K562 (cell line): ENCODE data around the gene DLX2. TPM values are rescaled to one million over a fixed set of nuclear protein-coding genes. Genes with fewer than 3 reads are reported as not detected.

Experiments
- BCL6 ChIP-seq: fragments of 250-450 bp; sonication (Bioruptor Pico); IDR thresholded peaks from 2 replicates; pipeline ENCODE4 v1.4.0; 2020
- BDP1 ChIP-seq: IDR thresholded peaks from 3 replicates; pipeline ENCODE4 v1.6.1; 2011; ENCODE audit not compliant: insufficient read length, insufficient read depth
- CBX8 ChIP-seq: fragments of 200-600 bp; sonication (generic); IDR thresholded peaks from 2 replicates; pipeline ENCODE4 v1.6.1; 2012; ENCODE audit warnings: borderline replicate concordance, mixed run types, low read depth, mild to moderate bottlenecking, moderate library complexity, mixed read lengths, low read length, control low read depth, inconsistent platforms; ENCODE audit not compliant: poor library complexity, severe bottlenecking; ENCODE audit errors: extremely low read depth
- CREB5 ChIP-seq: fragments of 250-450 bp; sonication (Bioruptor Pico); IDR thresholded peaks from 2 replicates; pipeline ENCODE4 v1.5.0; 2020; ENCODE audit warnings: mild to moderate bottlenecking
- DACH1 ChIP-seq: fragments of 450-650 bp; IDR thresholded peaks from 2 replicates; pipeline ENCODE4 v1.6.1; 2018; ENCODE audit not compliant: partially characterized antibody
- EP400 ChIP-seq: fragments of 450-650 bp; IDR thresholded peaks from 2 replicates; pipeline ENCODE4 v1.6.1; 2017; ENCODE audit warnings: antibody characterized with exemption, mild to moderate bottlenecking, moderate library complexity
- IFI16 ChIP-seq: fragments of 250-450 bp; sonication (Bioruptor Pico); IDR thresholded peaks from 2 replicates; pipeline ENCODE4 v2.1.2; 2022; ENCODE audit warnings: mild to moderate bottlenecking, inconsistent platforms
- JUND ChIP-seq, 2 experiments: IDR thresholded peaks; 2 replicates in 1 of 2; 3 replicates in 1 of 2; pipeline ENCODE4 v1.6.1; 2011; ENCODE audit warnings: borderline replicate concordance in 2 of 2, low read depth in 2 of 2, low read length in 2 of 2, improper control_type of control experiment in 1 of 2, missing biosample characterization in 1 of 2, missing genetic modification characterization in 1 of 2, missing genetic modification reagents in 1 of 2
- KAT2B ChIP-seq: IDR thresholded peaks from one replicate; pipeline ENCODE4 v1.6.1; 2012; ENCODE audit warnings: low read depth, mild to moderate bottlenecking, control low read depth, inconsistent platforms, low read length, moderate library complexity
- KHSRP ChIP-seq: fragments of 450-650 bp; IDR thresholded peaks from 2 replicates; pipeline ENCODE4 v1.6.1; 2017
- NFIC ChIP-seq: fragments of 450-650 bp; IDR thresholded peaks from 2 replicates; pipeline ENCODE4 v1.6.1; 2017; ENCODE audit warnings: mild to moderate bottlenecking, inconsistent platforms
- PHF20 ChIP-seq: fragments of 450-650 bp; IDR thresholded peaks from 2 replicates; pipeline ENCODE4 v1.6.1; 2018; ENCODE audit not compliant: partially characterized antibody
- PTTG1 ChIP-seq: fragments of 450-650 bp; IDR thresholded peaks from 2 replicates; pipeline ENCODE4 v1.6.1; 2016; ENCODE audit warnings: low read depth, mild to moderate bottlenecking, missing genetic modification characterization, missing compliant biosample characterization
- RBM22 ChIP-seq: fragments of 200-400 bp; formaldehyde crosslinking; IDR thresholded peaks from 2 replicates; pipeline ENCODE4 v1.6.1; 2018; ENCODE audit warnings: low read length, low read depth; ENCODE audit not compliant: poor library complexity, severe bottlenecking
- SMARCC2 ChIP-seq: fragments of 450-650 bp; IDR thresholded peaks from 2 replicates; pipeline ENCODE4 v1.6.1; 2017; ENCODE audit warnings: antibody characterized with exemption, moderate library complexity, mild to moderate bottlenecking, low read depth
- SRSF3 ChIP-seq: fragments of 200-400 bp; formaldehyde crosslinking; IDR thresholded peaks from 2 replicates; pipeline ENCODE4 v1.6.1; 2016; ENCODE audit warnings: mild to moderate bottlenecking, low read length, moderate library complexity; ENCODE audit not compliant: insufficient read depth
- STAT5B ChIP-seq: fragments of 250-450 bp; sonication (Bioruptor Pico); IDR thresholded peaks from 2 replicates; pipeline ENCODE4 v1.8.0; 2021; ENCODE audit warnings: mild to moderate bottlenecking, inconsistent platforms
- TBP ChIP-seq: optimal IDR thresholded peaks from 2 replicates; pipeline ENCODE3; 2011; ENCODE audit warnings: low read depth, low read length, improper control_type of control experiment
- ZBED1 ChIP-seq: IDR thresholded peaks from 2 replicates; pipeline ENCODE4 v1.6.1; 2014
- ZBTB11 ChIP-seq, 3 experiments: fragments of 200-800 bp in 1 of 3; fragments of 250-450 bp in 1 of 3; fragments of 450-650 bp in 1 of 3; sonication (Bioruptor Pico) in 1 of 3; sonication (Bioruptor generic) in 1 of 3; formaldehyde crosslinking in 1 of 3; IDR thresholded peaks; 2 replicates each; pipeline versions ENCODE4 v1.6.1 to v1.8.0; 2016 to 2022; ENCODE audit warnings: mild to moderate bottlenecking in 2 of 3, missing genetic modification characterization in 2 of 3, missing compliant biosample characterization in 1 of 3, moderate library complexity in 1 of 3
- ZNF324 ChIP-seq: fragments of 250-450 bp; sonication (Bioruptor Pico); IDR thresholded peaks from 2 replicates; pipeline ENCODE4 v1.4.0; 2020; ENCODE audit warnings: mild to moderate bottlenecking
- ZNF507 ChIP-seq: conservative IDR thresholded peaks from 2 replicates; pipeline ENCODE4 v1.6.1; 2017; ENCODE audit warnings: missing genetic modification characterization, missing compliant biosample characterization
- polyA plus RNA-seq, 8 experiments: library from polyadenylated mRNA; depleted of rRNA in 4 of 8; stranded (reverse) in 5 of 8; unstranded in 3 of 8; fragments of >200 nt; fragmentation: Nextera tagmentation in 2 of 8; fragmentation: Illumina TruSeq in 1 of 8; extraction: Ambion mirVana in 2 of 8; extraction: Trizol in 1 of 8; gene quantifications; 2 replicates each; pipeline versions ENCODE4 v1.2.1 to v1.2.3, GENCODE V29; 2011 to 2014; ENCODE audit warnings: inconsistent platforms in 1 of 8, missing spikeins in 1 of 8
- total RNA-seq, 7 experiments: library from RNA; depleted of rRNA in 6 of 7; stranded (reverse); fragments of >200 nt in 6 of 7; fragmentation: Illumina TruSeq in 2 of 7; extraction: Trizol in 2 of 7; gene quantifications; 2 replicates each; pipeline versions ENCODE4 v1.2.1 to v1.2.3, GENCODE V29; 2011 to 2021; ENCODE audit warnings: low replicate concordance in 1 of 7
- TF ChIP-seq, protein P1 (sequence below): sonication (generic); formaldehyde crosslinking; IDR thresholded peaks from 2 replicates; pipeline ENCODE4 v1.5.0; 2020; ENCODE audit warnings: missing genetic modification reagents

DLX2 gene
- total and polyA plus RNA-seq, 9 of the 15 experiments (the other 6 are each of a cell fraction or from before 2014, with no cell fraction given), result 0.14 to 4.3 (median 0.86) TPM

DNA sequence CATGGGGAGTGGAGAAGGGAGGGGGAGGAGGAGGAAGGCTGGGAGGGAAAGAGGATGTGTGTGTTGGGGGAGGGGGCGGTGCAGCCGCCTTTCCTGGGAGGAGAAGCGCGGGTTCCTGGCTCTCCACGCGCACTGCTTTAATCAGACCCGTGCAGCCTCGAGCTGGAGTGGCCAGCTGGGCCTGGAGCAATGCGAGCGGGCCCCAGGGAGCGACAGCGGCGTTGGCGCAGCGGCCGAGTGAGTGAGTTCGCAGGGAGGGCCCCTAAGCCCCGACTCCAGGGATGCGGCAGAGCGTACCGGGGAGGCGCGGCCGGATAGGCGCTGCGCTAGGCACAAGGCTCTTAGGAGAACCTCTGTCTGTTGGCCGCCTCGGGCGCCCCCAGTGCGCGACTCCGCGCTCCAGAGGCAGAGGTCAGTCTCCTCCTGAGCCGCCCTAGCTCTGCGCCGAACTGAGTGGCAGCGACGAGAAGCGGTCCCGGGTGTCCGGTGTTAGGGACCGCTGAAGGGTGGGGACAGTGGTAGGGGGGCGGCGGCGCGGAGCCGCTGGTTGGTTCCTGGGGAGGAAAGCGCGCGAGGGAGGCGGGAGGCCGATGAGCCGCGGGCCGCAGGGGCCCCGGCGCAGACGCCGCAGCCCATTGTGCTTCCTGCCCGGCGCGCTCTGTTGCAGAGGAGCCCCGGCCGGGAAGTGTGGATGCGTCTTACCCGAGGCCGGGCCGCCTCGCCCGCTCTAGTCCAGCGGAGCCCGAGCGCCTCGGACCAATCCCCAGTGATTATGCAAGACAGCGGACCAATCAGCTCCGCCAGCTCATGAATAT, 17.8 kb downstream of the DLX2 start (continued):
- TF ChIP-seq ZBTB11 (CRISPR knock-in tag; IDR thresholded peaks at IDR 0.05) (peak in 1 of 3 experiments; percentile 59; a peak in 1 of 6 replicates), ZBED1 (no peak), BDP1 (no peak), CBX8 (no peak), DACH1 (peak; percentile 29), JUND (IDR thresholded peaks at IDR 0.05; ENCODE audit: borderline replicate concordance, low read depth, low read length) (peak; percentile 44), JUND (tag; IDR thresholded peaks at IDR 0.05; ENCODE audit: borderline replicate concordance, low read depth, low read length) (peak; percentile 3; the same call in 1 of the 3 replicates), BCL6 (CRISPR knock-in tag) (no peak), SMARCC2 (no peak), STAT5B (CRISPR knock-in tag) (no peak), ZNF507 (no peak), KAT2B (no peak), PHF20 (peak; percentile 71), SRSF3 (0 out of 2 replicates have a peak, but pooled peaks have one; percentile 24), KHSRP (no peak), CREB5 (CRISPR knock-in tag) (no peak), IFI16 (no peak), RBM22 (peak; percentile 91), EP400 (peak; percentile 86), PTTG1 (no peak), ZNF324 (no peak), NFIC (peak; percentile 36), TBP (peak; percentile 87)
- TF ChIP-seq, protein P1, sequence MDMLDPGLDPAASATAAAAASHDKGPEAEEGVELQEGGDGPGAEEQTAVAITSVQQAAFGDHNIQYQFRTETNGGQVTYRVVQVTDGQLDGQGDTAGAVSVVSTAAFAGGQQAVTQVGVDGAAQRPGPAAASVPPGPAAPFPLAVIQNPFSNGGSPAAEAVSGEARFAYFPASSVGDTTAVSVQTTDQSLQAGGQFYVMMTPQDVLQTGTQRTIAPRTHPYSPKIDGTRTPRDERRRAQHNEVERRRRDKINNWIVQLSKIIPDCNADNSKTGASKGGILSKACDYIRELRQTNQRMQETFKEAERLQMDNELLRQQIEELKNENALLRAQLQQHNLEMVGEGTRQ, result no peak; the same call in 1 of the 2 replicates
